HTERT RPE-1 (cell line): ENCODE measurements around the gene AKAP1.

Experiments
- in situ Hi-C: fragments of 300-500 bp; cut with MboI; formaldehyde crosslinking; loops from 4 replicates; pipeline ENCODE4 v1.14.3; 2020; ENCODE audit warnings: low sequenced_read_pairs

Gene AKAP1

GRCh38 chr17:57160624-57161023, 75.6 kb downstream of the AKAP1 start:
- in situ Hi-C loops = no loop called here

GRCh38 chr17:57164814-57165213, 79.8 kb downstream of the AKAP1 start:
- in situ Hi-C loops = no loop called here

- in situ Hi-C loops = no loop called here
These were observed 80.7 kb downstream of the AKAP1 start for GRCh38 chr17:57165754-57166153.

GRCh38 chr17:57166803-57167202, 81.8 kb downstream of the AKAP1 start:
- in situ Hi-C loops = no loop called here

- in situ Hi-C loops = no loop called here
These were observed 83.6 kb downstream of the AKAP1 start for GRCh38 chr17:57168695-57169094.

GRCh38 chr17:57170866-57171265, 85.8 kb downstream of the AKAP1 start:
- in situ Hi-C loops = no loop called here
